ENCODE results near the gene PDE3A. TPM values are rescaled to one million over a fixed set of nuclear protein-coding genes. Genes with fewer than 3 reads are reported as not detected.
A peak's percentile ranks its signal among the peaks of the same experiment; 100 is the strongest.

The PDE3A gene
- total RNA-seq, 1 donor from 2014 or later = 51.1 TPM

DNA sequence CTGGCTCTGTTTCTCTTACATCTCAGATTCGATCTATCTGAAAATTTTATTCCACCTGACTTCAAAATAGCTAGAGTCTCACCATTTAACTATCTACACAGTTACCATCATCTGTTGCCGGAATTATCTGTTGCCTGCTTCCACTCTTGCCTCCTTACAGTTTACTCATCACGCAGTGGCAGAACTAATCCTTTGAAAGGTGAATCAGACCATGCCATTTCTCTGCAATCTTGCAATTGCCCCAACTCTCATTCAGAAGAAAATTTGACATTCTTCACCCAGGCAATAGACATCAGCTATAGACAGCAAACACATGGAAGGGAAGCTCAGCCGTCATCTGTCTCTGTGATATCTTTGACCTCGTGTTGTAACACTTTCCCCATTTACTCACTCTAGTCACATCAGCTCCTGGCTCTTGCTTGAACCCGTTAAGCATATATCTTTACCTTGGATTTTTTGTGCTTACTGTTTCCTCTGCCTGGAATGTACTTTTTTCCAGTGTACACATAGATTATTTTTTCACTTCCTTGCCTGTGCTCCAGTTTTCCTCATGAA, 85.5 kb downstream of the PDE3A start:
- DNase-seq (ENCODE audit: low read depth, low spot score) = no peak

DNA sequence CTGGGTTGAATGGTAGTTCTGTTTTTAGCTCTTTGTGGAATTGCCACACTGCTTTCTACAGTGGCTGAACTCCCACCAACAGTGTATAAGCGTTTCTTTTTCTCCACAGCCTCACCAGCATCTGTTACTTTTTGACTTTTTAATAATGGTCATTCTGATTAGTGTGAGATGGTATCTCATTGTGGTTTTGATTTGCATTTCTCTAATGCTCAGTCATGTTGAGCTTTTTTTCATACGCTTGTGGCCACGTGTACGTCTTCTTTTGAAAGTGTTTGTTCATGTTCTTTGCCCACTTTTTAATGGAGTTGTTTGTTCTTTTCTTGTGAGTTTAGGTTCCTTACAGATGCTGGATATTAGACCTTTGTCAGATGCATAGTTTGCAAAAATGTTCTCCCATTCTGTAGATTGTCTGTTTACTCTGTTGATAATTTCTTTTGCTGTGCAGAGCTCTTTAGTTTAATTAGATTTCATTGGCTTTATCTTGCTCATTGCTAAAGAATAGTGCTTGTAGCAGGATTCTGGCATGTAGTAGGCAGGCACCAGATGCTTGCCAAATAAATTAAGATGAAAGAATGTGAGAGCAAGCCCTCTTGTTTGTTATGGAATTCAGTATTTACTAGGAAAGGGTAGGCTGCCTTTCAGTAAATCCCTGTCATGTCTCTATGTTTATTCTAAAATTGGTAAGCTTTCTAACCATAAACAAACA, 86.8 kb downstream of the PDE3A start:
- DNase-seq (ENCODE audit: low read depth, low spot score) = no peak

DNA sequence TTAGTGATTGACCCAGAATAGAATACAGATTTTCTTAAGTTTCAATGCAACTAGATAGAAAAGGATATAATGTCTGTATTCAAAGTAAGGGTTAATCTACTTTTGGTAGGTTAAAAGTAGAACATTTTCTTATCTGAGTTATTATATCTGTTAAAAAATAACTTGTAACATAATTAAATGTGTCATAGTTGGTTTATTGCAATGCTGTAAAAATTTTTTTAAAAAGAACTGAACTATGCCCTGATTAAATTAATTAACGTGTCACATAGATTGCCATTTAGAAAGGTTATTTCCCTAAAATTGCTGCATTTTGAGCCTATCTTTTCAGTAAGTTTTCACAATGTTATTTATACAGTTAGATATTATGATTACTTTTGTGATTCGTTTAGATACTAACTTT, 89.2 kb downstream of the PDE3A start:
- DNase-seq (ENCODE audit: low read depth, low spot score) = no peak

DNA sequence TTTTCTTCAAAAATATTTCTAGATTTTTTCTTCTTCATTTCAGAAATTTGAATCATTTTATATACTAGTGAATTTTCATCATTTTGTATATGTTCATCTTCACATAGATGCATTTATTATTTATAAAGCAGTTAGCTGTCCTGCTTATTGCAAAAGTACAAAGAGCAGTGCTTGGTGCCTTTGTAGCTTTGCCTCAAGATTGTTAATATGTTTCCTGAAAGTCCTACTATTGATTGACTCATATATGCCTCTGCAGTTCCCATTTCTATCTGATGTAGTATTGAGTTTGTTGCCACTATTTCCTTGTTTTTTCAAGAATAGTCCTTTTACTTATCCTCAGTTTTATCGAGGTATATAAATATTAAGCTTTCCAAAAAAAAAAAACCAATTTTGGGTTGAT, 89.7 kb downstream of the PDE3A start:
- DNase-seq (ENCODE audit: low read depth, low spot score) = no peak

DNA sequence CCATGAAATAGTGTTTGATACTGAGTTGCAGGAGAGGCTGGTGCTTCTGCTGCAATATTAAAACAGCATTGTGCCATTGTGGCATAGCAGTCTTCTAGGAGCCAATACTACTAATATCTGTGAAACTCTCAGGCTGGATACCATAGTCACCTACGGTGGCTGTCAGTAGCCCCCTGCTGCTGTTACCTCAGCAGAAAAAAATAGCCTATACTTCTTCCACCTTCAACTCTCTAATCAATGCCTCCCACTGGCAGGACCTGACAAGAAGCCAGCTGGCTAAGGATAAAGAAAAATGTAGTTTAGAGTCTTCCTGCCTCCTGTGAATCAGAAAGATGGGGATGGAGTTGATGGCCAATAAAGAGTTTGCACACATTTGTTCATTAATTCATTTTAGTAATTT, 91.6 kb downstream of the PDE3A start:
- no peak for DNase-seq (ENCODE audit: low read depth, low spot score)

DNA sequence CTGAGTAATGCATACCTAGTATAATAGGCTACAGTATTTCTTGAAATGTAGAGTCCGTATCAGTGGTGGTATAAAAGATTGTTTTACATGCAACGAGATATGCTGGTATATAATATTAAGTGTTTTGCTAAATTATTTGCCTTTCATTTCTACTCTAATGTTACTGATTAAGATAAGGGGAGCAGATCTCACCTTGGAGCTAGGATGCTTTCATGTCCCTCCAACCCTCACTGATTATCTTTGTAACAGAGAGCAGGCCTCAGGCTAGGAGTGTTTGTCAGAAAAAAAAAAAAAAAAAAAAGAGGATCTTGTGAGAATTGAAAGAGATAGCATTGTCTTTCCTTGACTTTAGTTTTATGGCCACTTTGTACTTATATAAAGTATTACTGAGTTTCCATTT, 92.6 kb downstream of the PDE3A start:
- DNase-seq (ENCODE audit: low read depth, low spot score) = no peak

DNA sequence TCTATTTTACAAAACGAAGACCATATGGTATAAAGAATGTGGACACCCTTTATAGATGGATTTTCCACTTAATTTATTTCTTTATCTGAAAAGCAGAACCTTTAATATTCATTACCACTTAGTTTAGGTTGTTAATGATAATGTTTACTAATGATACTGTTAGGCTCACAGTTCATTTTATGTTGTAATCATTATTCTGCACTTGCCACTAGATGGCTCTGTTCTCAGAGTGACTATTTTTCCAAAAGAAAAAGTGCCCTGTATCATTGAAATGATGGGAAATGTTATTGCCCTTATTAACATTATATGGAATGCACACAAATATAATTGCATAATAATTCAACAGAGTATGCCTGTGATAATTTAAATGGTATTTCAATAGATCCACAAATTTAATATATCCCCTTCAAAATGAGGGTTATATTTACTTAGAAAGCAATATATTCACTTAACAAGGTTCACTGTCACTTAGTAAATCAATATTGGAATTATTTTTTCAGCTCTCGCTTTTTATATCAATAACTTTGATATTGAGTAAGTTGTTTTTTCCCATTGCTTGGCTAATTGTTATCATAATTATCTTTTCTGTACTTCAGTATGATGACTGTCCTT, 95.7 kb downstream of the PDE3A start:
- DNase-seq (ENCODE audit: low read depth, low spot score) = no peak

DNA sequence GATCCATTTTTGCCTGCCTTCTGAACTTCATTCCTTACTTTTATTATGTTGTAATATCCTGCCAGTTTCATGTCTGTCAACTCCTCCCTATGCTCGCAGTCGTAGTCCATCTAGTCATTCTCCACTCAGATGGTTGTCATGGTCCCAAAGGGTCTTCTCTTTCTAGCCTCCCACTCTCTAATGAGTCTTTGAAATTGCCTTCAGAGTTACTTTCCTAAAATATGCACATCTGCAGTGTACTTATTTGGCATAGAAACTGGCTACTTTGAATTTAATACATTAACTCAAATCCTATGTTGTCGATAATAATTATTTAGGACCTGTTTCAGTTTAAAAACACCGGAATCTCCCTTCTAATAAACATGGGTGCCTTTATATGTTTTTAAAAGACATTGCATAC, 101.0 kb downstream of the PDE3A start:
- no peak for DNase-seq (ENCODE audit: low read depth, low spot score)

DNA sequence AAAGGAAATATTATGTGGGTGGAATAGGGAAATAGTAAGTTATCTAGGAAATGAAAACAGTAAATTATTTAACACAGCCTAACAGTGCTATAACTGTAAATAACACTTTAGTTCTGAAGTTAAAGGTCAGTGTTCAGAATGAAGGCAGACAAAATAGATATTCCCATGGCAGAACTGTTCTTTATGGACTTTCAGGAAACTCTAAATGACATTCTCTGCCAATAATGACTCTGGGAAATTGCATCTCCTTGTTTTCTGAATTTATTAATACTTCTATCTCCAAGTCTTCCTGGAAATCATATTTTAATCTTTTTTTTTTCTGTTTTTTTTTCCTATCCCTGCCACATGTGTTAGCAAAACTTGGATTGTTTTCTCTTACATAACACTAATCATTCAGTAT, 101.4 kb downstream of the PDE3A start:
- no peak for DNase-seq (ENCODE audit: low read depth, low spot score)

DNA sequence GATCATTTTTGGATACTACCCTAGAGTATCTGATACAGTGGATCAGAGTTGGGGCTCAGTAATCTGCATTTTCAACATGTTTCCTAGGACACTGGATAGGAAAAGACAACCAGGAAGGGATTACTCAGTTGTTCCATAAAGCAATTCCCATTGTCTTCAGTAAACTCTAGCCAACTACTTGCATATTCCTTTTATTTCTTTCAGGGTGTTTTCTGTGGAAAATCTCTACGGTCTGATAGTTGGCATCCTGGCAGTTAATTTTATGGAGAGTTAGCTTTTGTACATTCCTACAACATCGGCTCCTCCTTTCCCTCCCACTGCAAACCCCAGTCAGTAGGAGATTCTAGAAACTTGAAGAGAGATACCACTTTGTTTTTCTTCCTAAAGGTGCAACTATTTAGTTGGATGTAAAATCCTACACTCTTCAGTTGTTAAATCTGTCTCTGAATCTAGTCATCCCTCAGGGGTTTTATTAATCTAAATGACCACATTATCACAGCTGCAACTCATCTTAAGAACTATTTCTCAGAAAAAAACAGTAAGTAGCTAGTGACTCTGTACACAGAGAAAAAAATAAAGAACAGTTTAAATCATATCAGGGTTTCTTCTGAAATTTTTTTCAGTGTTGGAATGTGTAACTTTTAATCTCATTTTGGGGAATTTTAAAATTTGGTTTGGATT, 103.9 kb downstream of the PDE3A start:
- peak; percentile 68 for DNase-seq (ENCODE audit: low read depth, low spot score)

DNA sequence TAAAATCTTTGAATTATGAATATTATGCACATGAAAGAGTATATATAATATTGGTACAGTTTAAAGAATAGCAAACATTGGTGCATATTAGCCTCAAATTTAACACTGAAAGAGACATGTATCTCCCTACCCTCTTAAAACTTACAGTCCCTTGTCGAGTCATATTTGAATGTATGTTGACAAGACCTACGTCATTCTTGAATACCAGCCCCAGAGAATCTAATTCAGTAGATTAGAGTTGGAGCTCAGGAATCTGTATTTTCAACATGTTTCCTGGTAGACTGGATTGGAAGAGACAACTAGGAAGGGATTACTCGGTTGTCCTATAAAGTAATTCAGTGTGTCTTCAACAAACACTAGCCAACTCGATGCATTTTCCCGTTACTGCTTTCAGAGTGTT, 104.8 kb downstream of the PDE3A start:
- no peak for DNase-seq (ENCODE audit: low read depth, low spot score)

DNA sequence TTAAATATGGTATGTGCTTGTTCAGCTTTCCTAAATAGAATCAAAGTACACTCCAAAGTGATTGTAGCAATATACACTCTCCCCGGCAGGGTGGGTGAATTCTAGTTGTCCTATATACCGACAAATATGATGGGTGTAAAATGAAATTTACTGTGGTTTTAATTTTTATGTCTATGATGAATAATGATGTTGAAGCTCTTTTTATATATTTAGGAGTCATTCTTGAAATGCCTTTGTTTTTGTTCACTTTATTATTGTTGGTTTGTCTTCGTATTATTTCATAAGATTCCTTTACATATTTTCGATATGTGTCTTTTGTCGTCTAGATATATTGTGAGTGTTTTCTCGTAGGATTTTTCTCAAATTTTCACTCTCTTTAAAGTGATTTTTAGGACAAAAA, 105.7 kb downstream of the PDE3A start:
- no peak for DNase-seq (ENCODE audit: low read depth, low spot score)

DNA sequence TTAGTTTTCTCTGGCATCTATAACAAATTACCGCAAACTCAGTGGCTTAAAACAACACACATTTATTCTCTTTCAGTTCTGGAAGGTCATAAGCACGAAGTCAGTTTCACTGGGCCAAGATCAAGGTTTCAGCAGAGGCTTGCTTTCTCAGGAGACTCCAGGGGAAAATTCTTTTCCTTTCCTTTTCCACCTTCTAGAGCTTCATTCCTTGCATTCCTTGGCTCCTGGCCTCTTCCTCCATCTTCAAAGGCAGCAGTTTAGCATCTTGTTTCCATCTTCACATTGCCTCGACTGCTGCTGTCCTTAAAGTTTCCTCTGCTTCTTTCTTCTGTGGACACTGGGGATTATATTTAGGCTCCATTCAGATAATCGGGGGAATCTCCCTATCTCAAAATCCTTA, 106.1 kb downstream of the PDE3A start:
- DNase-seq (ENCODE audit: low read depth, low spot score) = no peak

DNA sequence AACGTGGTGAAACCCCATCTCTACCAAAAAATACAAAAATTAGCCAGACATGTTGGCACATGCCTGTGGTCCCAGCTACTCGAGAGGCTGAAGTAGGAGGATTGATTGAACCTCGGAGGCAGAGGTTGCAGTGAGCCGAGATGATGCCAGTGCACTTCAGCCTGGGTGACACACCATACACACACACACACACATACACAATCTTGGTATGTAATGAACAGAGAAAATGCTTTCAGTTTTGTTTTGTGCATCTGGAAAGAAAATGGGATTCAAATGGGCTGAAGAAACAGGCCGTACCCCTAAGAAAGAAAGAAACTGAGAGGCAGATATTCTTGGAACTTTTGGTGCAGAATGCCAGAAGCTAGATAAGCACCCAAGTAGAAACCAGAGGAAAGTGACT, 107.2 kb downstream of the PDE3A start:
- DNase-seq (ENCODE audit: low read depth, low spot score) = no peak

DNA sequence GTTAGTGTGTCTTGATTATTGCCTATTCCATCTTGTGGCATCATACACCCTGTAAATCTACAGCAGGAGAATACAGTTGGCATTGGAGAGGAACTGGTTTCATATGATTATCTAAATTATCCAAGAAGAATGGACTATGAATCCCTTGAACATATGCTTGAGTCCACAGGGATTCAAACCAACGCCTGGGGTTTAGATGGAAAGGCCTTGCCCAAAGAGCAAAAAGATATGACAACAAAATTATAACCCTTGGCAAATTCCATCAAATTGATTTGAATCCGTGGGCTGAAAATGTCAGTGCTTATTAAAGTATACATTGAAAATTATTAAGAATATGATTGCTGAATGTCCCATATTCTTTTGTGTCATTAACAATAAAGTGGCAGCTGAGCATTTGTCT, 108.2 kb downstream of the PDE3A start:
- no peak for DNase-seq (ENCODE audit: low read depth, low spot score)

DNA sequence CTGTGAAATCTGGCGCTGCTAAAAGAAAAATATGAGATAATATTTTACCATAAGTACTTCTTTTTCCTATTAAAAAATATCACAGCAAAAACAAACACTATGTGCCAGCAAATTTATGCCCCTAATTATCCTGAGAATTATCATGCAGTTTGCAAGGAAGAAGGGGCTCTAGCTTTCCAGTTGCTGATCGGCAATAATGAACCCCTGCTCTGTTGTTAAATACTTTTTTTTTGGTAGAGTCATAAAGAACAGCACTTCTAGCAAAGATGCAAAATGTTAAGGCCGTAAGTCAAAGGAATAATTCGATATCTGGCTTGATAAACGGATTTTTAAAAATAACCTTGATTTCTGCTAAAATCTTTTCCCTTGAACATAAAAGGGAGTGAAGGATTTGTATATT, 108.9 kb downstream of the PDE3A start:
- DNase-seq (ENCODE audit: low read depth, low spot score) = no peak

DNA sequence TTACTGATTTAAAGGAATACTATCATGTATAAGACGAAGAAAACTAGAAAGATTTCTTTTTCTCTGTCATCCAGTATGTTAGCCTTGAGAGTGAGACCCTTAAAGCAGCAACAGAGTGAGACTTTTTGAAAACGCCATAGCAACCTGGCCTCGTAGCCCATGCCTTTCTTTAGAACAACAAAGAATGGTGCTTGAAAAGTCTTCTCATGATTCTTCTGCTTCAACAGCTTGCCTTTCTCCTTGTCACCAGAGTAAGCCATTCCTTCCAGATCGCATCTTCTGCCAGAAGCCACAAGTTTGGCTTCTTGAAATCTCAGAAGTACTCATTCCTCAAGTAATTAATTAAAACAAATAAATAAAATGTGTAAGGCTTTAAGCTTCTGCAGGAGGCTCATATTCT, 109.3 kb downstream of the PDE3A start:
- DNase-seq (ENCODE audit: low read depth, low spot score) = no peak

DNA sequence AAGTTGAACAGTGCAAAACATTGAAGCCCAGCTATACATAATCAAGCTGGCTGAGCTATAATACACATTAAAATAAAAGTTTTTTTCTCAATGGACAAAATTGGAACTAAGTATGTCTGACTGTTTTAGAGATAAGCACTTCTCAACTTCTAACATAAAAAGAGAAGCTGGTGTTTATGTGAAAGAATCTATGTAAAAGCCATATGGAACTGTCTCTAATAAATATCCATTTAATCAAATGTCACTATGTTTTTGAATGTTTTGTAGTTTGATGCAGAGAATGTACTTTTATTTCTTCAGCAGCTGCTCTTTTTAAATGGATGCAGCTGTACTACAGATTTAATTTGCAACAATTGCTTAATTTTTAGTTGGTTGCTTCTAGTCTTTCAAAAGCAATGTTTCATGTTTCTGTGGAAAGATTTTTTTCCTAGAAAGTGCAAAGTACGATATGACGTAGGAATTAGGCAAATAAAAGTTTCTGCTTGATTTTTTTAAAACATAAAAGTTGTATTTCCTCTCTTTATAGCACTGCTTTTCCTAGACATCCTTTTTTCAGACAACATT, 114.2 kb downstream of the PDE3A start:
- no peak for DNase-seq (ENCODE audit: low read depth, low spot score)

DNA sequence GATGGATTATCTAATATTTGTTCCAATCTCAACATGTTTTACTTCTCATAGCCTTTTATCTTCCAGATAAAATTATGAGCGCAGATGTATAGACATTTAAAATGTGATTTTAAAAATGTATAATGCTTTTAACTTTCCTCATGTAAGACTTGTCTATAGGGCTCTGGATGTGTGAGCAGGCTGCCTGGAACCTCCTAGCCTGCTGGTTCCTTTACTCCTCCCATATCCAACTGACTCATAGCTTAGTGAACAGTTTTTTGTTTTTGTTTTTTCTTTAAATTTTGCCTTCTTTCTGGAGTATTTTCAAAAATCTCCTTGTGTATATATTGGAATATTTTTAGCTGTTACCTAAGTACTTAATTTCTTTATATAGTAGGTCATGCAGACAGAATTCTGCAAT, 115.4 kb downstream of the PDE3A start:
- peak; percentile 19 for DNase-seq (ENCODE audit: low read depth, low spot score)

DNA sequence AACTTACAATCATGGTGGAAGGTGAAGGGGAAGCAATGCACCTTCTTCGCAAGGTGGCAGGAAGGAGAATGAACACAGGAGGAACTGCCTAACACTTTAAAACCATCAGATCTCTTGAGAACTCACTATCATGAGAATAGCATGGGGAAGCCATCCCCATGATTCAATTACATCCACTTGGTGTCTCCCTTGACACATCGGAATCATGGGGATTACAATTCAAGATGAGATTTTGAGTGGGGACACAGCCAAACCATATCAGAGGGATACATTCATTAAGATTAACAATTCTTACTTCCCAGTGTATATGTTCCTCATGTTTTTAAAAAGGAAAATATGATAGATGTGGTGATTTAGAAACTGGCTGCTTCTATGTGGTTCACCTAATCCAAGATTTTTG, 117.9 kb downstream of the PDE3A start:
- DNase-seq (ENCODE audit: low read depth, low spot score) = no peak

DNA sequence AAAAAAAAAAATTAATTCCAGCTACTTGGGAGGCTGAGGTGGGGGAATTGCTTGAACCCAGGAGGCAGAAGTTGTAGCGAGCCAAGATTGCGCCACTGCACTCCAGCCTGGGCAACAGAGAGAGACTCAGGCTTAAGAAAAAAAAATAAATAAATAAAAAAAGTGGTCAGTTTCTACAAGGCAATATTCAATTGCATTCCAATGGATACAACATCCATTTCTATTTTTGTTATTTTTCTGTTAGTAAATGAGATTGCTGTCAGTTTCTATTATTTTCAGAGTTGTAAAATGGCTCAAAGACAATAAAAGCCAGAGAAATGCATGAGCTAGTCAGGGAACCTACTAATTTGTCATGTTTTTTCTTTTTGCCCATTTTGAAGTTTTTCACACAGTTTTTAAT, 119.2 kb downstream of the PDE3A start:
- DNase-seq (ENCODE audit: low read depth, low spot score) = no peak

DNA sequence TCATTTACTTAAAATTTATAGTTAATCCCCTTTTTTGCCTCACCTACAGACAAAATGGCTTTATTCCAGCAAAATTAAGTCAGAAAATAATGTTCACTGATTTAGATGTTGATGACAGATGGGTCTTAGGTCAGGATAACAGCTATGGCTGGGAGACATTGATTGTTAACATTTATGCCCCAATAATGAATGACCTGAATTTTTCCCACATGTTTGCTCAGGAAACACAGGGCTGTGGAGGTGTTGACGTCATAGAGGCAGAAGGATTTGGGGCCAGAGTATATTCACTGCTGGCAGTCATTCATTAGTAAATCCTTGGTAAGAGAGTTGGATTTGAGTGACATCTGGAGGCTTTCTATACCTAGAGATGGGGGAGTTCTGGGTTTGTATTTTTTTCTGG, 121.3 kb downstream of the PDE3A start:
- no peak for DNase-seq (ENCODE audit: low read depth, low spot score)
